Hepatocyte (in vitro differentiated cells): Measurements from ENCODE around the gene CEP83.

Experiments
- CTCF ChIP-seq: fragments of 200-600 bp; sonication (generic); IDR thresholded peaks from 2 replicates; pipeline ENCODE4 v1.5.1; 2016; ENCODE audit warnings: antibody characterized with exemption, mild to moderate bottlenecking; ENCODE audit not compliant: poor library complexity
- EZH2 ChIP-seq: fragments of 200-600 bp; sonication (generic); IDR thresholded peaks from 2 replicates; pipeline ENCODE4 v1.6.1; 2016; ENCODE audit warnings: antibody characterized with exemption, mild to moderate bottlenecking, borderline replicate concordance

- TF ChIP-seq CTCF (no peak), EZH2 (no peak)
Observed at GRCh38 chr12:94416613-94417012, 43.1 kb downstream of the CEP83 start.
